Neural cell (in vitro differentiated cells): Measurements from ENCODE around the gene A1BG. TPM values are rescaled to one million over a fixed set of nuclear protein-coding genes. Genes with fewer than 3 reads are reported as not detected.

Experiments used
- H2AFZ ChIP-seq: fragments of 200-600, 300-800 bp; sonication (generic), shearing (Covaris generic); 2 replicates; pipeline ENCODE4 v1.6.0; 2014; ENCODE audit warnings: low read depth, mild to moderate bottlenecking, antibody characterized with exemption, low read length, moderate library complexity
- H3F3A ChIP-seq: fragments of 200-600 bp; shearing (Covaris generic); 2 replicates; pipeline ENCODE4 v1.6.1; 2016; ENCODE audit warnings: mild to moderate bottlenecking, moderate library complexity, mixed read lengths, antibody characterized with exemption, low read length; ENCODE audit not compliant: insufficient read depth, poor library complexity, severe bottlenecking
- H3K27ac ChIP-seq: fragments of 200-600, 300-800 bp; sonication (generic), shearing (Covaris generic); 2 replicates; pipeline ENCODE4 v1.5.1; 2014; ENCODE audit warnings: mild to moderate bottlenecking, low read length, moderate library complexity
- H3K27me3 ChIP-seq: fragments of 300-800, 200-600 bp; sonication (generic), shearing (Covaris generic); 2 replicates; pipeline ENCODE4 v1.6.0; 2014; ENCODE audit warnings: mild to moderate bottlenecking, low read depth, low read length, moderate library complexity; ENCODE audit not compliant: insufficient read depth
- H3K36me3 ChIP-seq: fragments of 300-800, 200-600 bp; sonication (generic), shearing (Covaris generic); 2 replicates; pipeline ENCODE4 v1.5.1; 2014; ENCODE audit warnings: mild to moderate bottlenecking, antibody characterized with exemption, low read length, moderate library complexity; ENCODE audit not compliant: insufficient read depth
- H3K4me2 ChIP-seq: fragments of 300-800, 200-600 bp; sonication (generic), shearing (Covaris generic); 2 replicates; pipeline ENCODE4 v1.6.0; 2014; ENCODE audit warnings: mild to moderate bottlenecking, low read length
- H3K4me3 ChIP-seq: fragments of 300-800, 200-600 bp; sonication (generic), shearing (Covaris generic); 2 replicates; pipeline ENCODE4 v1.5.1; 2014; ENCODE audit warnings: mild to moderate bottlenecking, low read length, moderate library complexity
- H3K79me2 ChIP-seq: fragments of 200-600 bp; shearing (Covaris generic); replicated peaks from 2 replicates; pipeline ENCODE4 v1.6.0; 2014; ENCODE audit warnings: mild to moderate bottlenecking, low read length, moderate library complexity; ENCODE audit not compliant: insufficient read depth
- H3K9ac ChIP-seq: fragments of 300-800, 200-600 bp; sonication (generic), shearing (Covaris generic); 2 replicates; pipeline ENCODE4 v1.6.1; 2016; ENCODE audit warnings: mild to moderate bottlenecking, low read length, mixed read lengths
- H3K9me2 ChIP-seq: fragments of 200-600 bp; shearing (Covaris generic); 2 replicates; pipeline ENCODE4 v1.6.1; 2016; ENCODE audit warnings: mild to moderate bottlenecking, low read length, mixed read lengths; ENCODE audit not compliant: insufficient read depth
- H3K9me3 ChIP-seq: fragments of 200-600, 300-800 bp; sonication (generic), shearing (Covaris generic); 2 replicates; pipeline ENCODE4 v1.6.1; 2016; ENCODE audit warnings: mild to moderate bottlenecking, mixed run types, low read length, moderate library complexity, mixed read lengths
- H4K20me1 ChIP-seq: fragments of 200-600 bp; shearing (Covaris generic); 2 replicates; pipeline ENCODE4 v1.6.1; 2016; ENCODE audit warnings: mild to moderate bottlenecking, mixed run types; ENCODE audit not compliant: insufficient read depth
- CTCF ChIP-seq: fragments of 450-650 bp; IDR thresholded peaks from 2 replicates; pipeline ENCODE4 v1.5.1; 2014; ENCODE audit warnings: antibody characterized with exemption, mild to moderate bottlenecking, moderate library complexity; ENCODE audit not compliant: poor library complexity, severe bottlenecking
- EP300 ChIP-seq: fragments of 450-650 bp; conservative IDR thresholded peaks from 2 replicates; pipeline ENCODE4 v1.6.1; 2014; ENCODE audit warnings: antibody characterized with exemption, mild to moderate bottlenecking, moderate library complexity; ENCODE audit not compliant: poor library complexity, severe bottlenecking
- EZH2 ChIP-seq: fragments of 200-600, 300-800 bp; shearing (Covaris generic), sonication (generic); IDR thresholded peaks from 2 replicates; pipeline ENCODE4 v1.6.1; 2014; ENCODE audit warnings: antibody characterized with exemption, low read length, borderline replicate concordance, mild to moderate bottlenecking; ENCODE audit not compliant: insufficient read depth, poor library complexity, severe bottlenecking
- MXI1 ChIP-seq: fragments of 450-650 bp; conservative IDR thresholded peaks from 2 replicates; pipeline ENCODE4 v1.6.1; 2014; ENCODE audit warnings: antibody characterized with exemption, mild to moderate bottlenecking; ENCODE audit not compliant: poor library complexity, severe bottlenecking
- POLR2AphosphoS5 ChIP-seq: IDR thresholded peaks from 2 replicates; pipeline ENCODE4 v1.6.1; 2012
- RAD21 ChIP-seq: fragments of 450-650 bp; conservative IDR thresholded peaks from 2 replicates; pipeline ENCODE4 v1.6.1; 2014; ENCODE audit warnings: antibody characterized with exemption, mild to moderate bottlenecking, moderate library complexity
- REST ChIP-seq: IDR thresholded peaks from 2 replicates; pipeline ENCODE4 v1.6.1; 2012; ENCODE audit warnings: borderline replicate concordance
- SMC3 ChIP-seq: fragments of 450-650 bp; conservative IDR thresholded peaks from 2 replicates; pipeline ENCODE4 v1.6.1; 2014; ENCODE audit warnings: antibody characterized with exemption, mild to moderate bottlenecking, moderate library complexity; ENCODE audit not compliant: poor library complexity
- TAF1 ChIP-seq: IDR thresholded peaks from 2 replicates; pipeline ENCODE4 v1.6.1; 2012; ENCODE audit warnings: low read depth
- polyA plus RNA-seq: library from polyadenylated mRNA; depleted of rRNA; stranded (reverse); fragments of >200 nt; gene quantifications from 2 replicates; pipeline ENCODE4 v1.2.3, GENCODE V29; 2014

A1BG gene
- polyA plus RNA-seq, 1 donor from 2014 or later: 40.0 TPM

GRCh38 chr19:58399903-58400302, 46.6 kb upstream of the A1BG start:
- H3K9me3 ChIP-seq: no peaks in the 10 kb centered on the region
- H3K79me2 ChIP-seq: peaks cover 12% of the 10 kb centered on the region
- H3K27me3 ChIP-seq: no peaks in the 10 kb centered on the region
- peak overlapping the region; percentile 81 for H3K4me3 ChIP-seq
- H3K36me3 ChIP-seq: no peaks in the 10 kb centered on the region
- H2AFZ ChIP-seq: no peak overlapping the region
- H3K9ac ChIP-seq: no peak overlapping the region
- H3K4me2 ChIP-seq: no peak overlapping the region
- no peaks in the 10 kb centered on the region for H4K20me1 ChIP-seq
- TF ChIP-seq EZH2 (no peak), RAD21 (no peak), CTCF (no peak), POLR2AphosphoS5 (no peak), REST (no peak), SMC3 (no peak), TAF1 (no peak), EP300 (no peak), MXI1 (no peak)
- no peaks in the 10 kb centered on the region for H3F3A ChIP-seq
- H3K27ac ChIP-seq: no peak overlapping the region
- no peaks in the 10 kb centered on the region for H3K9me2 ChIP-seq

GRCh38 chr19:58398545-58398944, 45.3 kb upstream of the A1BG start:
- no peak overlapping the region for H3K4me2 ChIP-seq
- no peaks in the 10 kb centered on the region for H3K36me3 ChIP-seq
- H2AFZ ChIP-seq: no peak overlapping the region
- TF ChIP-seq TAF1: no peak
- TF ChIP-seq CTCF: no peak
- no peak for TF ChIP-seq SMC3
- TF ChIP-seq POLR2AphosphoS5: no peak
- no peak for TF ChIP-seq REST
- no peak for TF ChIP-seq EP300
- no peak for TF ChIP-seq MXI1
- no peak for TF ChIP-seq RAD21
- TF ChIP-seq EZH2: no peak
- no peaks in the 10 kb centered on the region for H3K9me3 ChIP-seq
- no peaks in the 10 kb centered on the region for H4K20me1 ChIP-seq
- H3K79me2 ChIP-seq: peaks cover 12% of the 10 kb centered on the region
- H3K27me3 ChIP-seq: no peaks in the 10 kb centered on the region
- no peak overlapping the region for H3K4me3 ChIP-seq
- no peaks in the 10 kb centered on the region for H3K9me2 ChIP-seq
- no peaks in the 10 kb centered on the region for H3F3A ChIP-seq
- H3K27ac ChIP-seq: no peak overlapping the region
- H3K9ac ChIP-seq: no peak overlapping the region
